ENCODE measurements around the gene ZC2HC1C. TPM values are rescaled to one million over a fixed set of nuclear protein-coding genes. Genes with fewer than 3 reads are reported as not detected.

Gene ZC2HC1C
- total RNA-seq, 2 donors from 2014 or later, result 3.2 to 4.6 TPM

DNA sequence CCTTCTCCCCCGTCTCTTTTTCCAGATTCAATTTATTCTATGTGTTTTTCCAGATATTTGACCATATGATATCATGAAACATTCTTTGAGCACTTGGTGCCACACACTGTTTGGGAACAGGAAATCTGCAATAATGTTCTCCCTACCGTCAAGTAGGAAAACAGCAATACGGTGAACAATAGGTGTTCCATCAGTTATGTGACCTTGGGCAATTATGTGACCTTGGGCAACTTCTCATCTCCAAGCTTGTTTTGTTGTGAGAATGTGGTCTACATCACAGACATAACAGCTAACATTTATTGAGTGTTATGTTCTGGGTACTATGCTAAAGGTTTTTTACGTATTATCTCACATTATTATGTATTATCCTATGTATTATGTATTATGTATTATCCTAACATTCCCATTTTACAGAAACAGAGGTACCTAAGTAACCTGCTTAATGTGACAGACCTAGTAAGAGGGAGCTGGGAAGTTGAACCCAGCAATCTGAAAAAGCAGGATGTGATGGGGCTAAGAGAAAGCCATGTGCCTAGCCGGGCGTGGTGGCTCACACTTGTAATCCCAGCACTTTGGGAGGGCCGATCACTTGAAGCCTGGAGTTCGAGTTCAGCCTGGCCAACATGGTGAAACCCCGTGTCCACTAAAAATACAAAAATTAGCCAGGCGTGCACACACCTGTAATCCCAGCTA lies 58.6 kb downstream of the ZC2HC1C start:
- DNase-seq, result no peak
- H3K27ac ChIP-seq, result peak overlapping the region; percentile 94
- H3K27me3 ChIP-seq, result no peaks in the 10 kb centered on the region
- peak overlapping the region; percentile 87 for H3K4me3 ChIP-seq
- intact Hi-C loops (cut with DNase I), result no loop called here
- no peaks in the 10 kb centered on the region for H3K36me3 ChIP-seq
- H3K9ac ChIP-seq (ENCODE audit: low read depth in 2 of 2, low read length in 2 of 2), result peak overlapping the region; percentile 68 to 99
- TF ChIP-seq, protein P1, sequence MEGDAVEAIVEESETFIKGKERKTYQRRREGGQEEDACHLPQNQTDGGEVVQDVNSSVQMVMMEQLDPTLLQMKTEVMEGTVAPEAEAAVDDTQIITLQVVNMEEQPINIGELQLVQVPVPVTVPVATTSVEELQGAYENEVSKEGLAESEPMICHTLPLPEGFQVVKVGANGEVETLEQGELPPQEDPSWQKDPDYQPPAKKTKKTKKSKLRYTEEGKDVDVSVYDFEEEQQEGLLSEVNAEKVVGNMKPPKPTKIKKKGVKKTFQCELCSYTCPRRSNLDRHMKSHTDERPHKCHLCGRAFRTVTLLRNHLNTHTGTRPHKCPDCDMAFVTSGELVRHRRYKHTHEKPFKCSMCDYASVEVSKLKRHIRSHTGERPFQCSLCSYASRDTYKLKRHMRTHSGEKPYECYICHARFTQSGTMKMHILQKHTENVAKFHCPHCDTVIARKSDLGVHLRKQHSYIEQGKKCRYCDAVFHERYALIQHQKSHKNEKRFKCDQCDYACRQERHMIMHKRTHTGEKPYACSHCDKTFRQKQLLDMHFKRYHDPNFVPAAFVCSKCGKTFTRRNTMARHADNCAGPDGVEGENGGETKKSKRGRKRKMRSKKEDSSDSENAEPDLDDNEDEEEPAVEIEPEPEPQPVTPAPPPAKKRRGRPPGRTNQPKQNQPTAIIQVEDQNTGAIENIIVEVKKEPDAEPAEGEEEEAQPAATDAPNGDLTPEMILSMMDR (IDR thresholded peaks at IDR 0.05), result no peak
- H3K4me1 ChIP-seq, result no peaks in the 10 kb centered on the region
- H3K9me3 ChIP-seq, result no peaks in the 10 kb centered on the region

DNA sequence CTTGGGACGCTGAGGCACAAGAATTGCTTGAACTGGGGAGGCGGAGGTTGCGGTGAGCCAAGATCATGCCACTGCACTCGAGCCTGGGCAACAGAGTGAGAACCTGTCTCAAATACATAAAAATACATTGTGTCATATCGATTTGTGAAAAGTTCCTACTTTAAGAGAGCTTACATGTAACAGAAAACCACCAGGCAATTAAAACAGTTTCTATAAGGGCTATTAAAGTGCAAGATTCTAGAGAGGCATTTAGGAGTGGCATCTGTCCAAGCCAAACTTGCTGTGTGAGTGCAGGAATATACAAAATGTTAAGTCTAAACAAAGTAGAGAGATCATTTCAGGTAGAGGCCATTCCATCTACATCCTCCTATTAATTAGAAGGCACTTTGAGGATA lies 59.2 kb downstream of the ZC2HC1C start:
- peak overlapping the region in 1 of 2 donors; percentile 68 for H3K9ac ChIP-seq (ENCODE audit: low read depth in 2 of 2, low read length in 2 of 2)
- H3K4me1 ChIP-seq, result no peaks in the 10 kb centered on the region
- no peak overlapping the region for H3K4me3 ChIP-seq
- intact Hi-C loops (cut with DNase I), result no loop called here
- TF ChIP-seq, protein P1 (IDR thresholded peaks at IDR 0.05), result no peak
- H3K27ac ChIP-seq, result no peak overlapping the region
- H3K9me3 ChIP-seq, result no peaks in the 10 kb centered on the region
- no peaks in the 10 kb centered on the region for H3K27me3 ChIP-seq
- no peaks in the 10 kb centered on the region for H3K36me3 ChIP-seq
- no peak for DNase-seq

Other genes starting within 250 kb of the ZC2HC1C start
- not detected for gene PROX2, start 193.5 kb upstream of the ZC2HC1C start, total RNA-seq
- gene DLST, start 187.7 kb upstream of the ZC2HC1C start, total RNA-seq, result 100 to 1,000 TPM; 148 to 149 TPM
- gene RPS6KL1, start 146.4 kb upstream of the ZC2HC1C start, total RNA-seq, result 10 to 100 TPM in 1 of 2 donors, 1 to 10 TPM in 1; 9.1 to 14.0 TPM
- 1 to 10 TPM in 1 of 2 donors, under 1 TPM in 1; 0.57 to 2.2 TPM for gene PGF, start 114.0 kb upstream of the ZC2HC1C start, total RNA-seq
- 10 to 100 TPM; 34.0 to 48.9 TPM for gene EIF2B2, start 66.7 kb upstream of the ZC2HC1C start, total RNA-seq
- 10 to 100 TPM; 24.2 to 25.9 TPM for gene MLH3, start 18.2 kb upstream of the ZC2HC1C start, total RNA-seq
- 10 to 100 TPM; 13.4 to 28.5 TPM for gene ACYP1, start 5.6 kb upstream of the ZC2HC1C start, total RNA-seq
- 10 to 100 TPM; 49.5 to 57.3 TPM for gene NEK9, start 57.4 kb downstream of the ZC2HC1C start, total RNA-seq
- gene TMED10, start 107.0 kb downstream of the ZC2HC1C start, total RNA-seq, result 100 to 1,000 TPM; 387 to 432 TPM
- 10 to 100 TPM; 86.9 to 98.4 TPM for gene FOS, start 209.2 kb downstream of the ZC2HC1C start, total RNA-seq

All from colonic mucosa (tissue), 4 donors.